NOMO-1 treated with DMSO at 0.1 percent for 48 hours (cell line): Measurements from ENCODE around the gene ZDHHC5.
A peak's percentile ranks its signal among the peaks of the same experiment; 100 is the strongest.

Source experiments
- DNase-seq: peaks from one replicate; lab custom pipeline; 2025; ENCODE audit not compliant: unreplicated experiment; lab: John Stamatoyannopoulos, UW

ZDHHC5 gene

GRCh38 chr11:57727185-57727584 is 59.3 kb downstream of the ZDHHC5 start:
- no peak for DNase-seq

DNA sequence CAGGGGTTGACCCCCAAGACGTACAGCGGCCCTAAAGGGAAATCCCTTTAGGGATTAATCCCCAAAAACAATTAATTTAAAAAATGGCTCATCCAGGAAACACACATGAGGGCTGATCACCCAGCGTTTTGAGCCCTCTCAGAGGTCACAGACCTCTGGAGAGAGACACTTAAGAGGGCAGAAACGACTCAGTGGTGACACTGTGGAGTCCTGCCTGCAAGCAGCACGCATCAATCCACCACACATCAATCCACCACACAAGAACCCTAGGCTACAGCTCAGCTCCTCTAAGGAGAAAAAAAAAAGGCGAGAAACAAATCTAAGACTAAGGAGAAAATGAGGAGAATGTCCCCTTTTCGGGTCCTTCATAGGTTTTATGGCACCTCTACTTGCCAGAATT is 60.9 kb downstream of the ZDHHC5 start:
- DNase-seq = no peak

GRCh38 chr11:57729479-57729878 is 61.6 kb downstream of the ZDHHC5 start:
- no peak for DNase-seq

DNA sequence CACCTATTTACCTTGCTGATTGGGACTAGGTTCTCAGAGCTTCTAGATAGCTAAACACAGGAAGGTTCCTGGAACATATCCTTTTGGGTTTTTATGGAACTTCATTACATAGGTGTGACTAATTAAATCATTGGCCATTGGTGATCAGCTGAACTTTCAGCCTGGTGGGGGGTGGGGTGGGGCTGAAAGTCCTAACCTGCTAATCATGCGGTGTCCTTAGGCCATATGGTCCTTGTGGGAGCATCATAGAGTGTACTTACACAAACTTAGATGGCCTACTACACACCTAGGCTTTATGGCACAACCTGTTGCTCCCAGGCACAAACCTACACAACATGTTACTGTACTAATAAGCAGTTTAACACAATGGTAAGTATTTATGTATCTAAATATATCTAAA is 64.7 kb downstream of the ZDHHC5 start:
- DNase-seq = no peak

DNA sequence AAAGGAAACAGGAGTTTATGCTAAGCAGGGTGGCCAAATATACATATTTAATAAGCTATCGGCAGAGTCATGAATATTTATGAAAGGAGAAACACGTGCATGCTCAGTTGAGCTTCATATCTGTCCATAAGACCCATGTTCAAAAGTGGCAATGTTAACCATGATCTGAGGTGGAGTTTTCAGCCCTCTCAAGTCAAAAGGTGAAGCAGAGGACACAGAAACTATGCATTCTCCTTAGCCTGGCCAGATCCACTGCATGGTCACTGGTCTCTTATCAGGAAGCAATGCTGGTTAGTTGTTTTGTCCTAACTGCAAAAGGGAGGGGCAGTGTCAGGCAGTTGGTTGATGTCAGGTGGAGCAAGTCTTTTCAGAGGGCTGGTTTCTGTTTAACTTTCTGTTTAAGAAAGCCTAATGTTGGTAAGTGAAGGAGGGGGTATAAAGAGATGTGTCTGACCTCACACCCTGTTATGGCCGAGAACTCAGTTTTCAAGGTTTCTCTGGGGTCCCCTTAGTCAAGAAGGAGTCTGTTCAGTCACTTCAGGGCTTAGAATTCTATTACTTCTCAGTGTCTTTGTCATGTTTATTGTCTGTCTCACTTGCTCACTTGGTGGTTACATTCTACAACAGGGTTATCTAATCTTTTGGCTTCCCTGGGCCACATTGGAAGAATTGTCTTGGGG is 67.8 kb downstream of the ZDHHC5 start:
- DNase-seq = no peak

DNA sequence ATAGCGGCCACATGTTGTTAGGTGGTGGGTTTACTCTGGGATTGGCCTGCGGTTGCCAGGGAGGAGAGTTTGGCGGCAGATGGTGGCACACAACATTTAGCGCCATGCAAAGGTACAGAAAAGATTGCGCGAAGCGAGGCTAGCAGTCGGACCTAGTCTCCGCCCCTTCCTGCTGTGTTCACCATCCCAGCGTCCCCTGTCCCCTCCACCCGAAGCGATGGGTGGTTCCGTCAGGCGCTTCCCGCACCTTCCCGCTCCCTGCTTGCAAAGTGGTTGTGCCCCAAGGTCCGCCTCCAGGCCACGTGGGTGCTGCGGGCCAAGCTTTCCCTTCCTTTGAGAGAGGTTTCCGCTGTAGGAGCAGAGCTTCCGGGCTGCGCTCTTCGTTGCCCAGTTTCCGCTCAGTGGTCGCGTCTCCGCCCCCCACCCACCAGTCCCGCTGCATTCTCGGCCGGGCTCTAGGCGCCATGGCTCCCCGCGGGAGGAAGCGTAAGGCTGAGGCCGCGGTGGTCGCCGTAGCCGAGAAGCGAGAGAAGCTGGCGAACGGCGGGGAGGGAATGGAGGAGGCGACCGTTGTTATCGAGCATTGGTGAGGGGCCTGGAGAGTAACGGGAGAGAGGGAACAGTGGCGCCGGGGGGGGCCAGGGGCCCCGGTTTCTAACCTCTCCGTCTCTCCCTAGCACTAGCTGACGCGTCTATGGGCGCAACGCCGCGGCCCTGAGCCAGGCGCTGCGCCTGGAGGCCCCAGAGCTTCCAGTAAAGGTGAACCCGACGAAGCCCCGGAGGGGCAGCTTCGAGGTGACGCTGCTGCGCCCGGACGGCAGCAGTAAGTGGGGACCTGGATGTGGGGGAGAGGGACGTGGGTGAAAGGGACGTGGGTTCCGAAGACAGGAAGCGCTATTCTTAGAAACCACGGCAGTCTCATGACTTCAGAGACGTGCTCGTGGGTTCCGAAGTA is 73.5 kb downstream of the ZDHHC5 start, which contains the start of gene SELENOH:
TSS of gene SELENOH (plus strand) at position 360 of the 955 bp plus-strand sequence. CDS start at position 465, 105 bp downstream.
- DNase-seq = peak; percentile 97

- peak; percentile 12 for DNase-seq
Measured at GRCh38 chr11:57742087-57742452, 74.2 kb downstream of the ZDHHC5 start.

- no peak for DNase-seq
Measured at GRCh38 chr11:57744357-57744756, 76.4 kb downstream of the ZDHHC5 start.

DNA sequence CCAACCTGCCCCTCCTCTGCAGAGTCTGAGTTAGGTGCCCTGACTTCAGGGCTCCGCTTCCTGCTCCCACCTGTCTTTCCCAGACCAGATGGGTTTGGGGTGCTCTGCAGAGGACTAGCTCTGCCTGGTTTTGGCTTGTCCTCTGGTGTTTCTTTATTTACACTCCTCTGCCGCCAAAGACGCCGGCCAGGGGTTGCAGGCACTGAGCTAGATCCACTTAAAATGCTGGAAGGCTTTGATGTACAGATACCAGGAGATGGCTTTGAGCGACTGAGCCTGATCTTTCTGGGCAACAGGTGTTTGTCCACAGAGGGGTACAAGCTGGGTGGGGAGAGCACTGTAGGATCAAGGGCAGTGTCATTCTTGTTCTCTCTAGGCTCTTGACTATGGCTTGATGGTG is 77.3 kb downstream of the ZDHHC5 start:
- DNase-seq = no peak

DNA sequence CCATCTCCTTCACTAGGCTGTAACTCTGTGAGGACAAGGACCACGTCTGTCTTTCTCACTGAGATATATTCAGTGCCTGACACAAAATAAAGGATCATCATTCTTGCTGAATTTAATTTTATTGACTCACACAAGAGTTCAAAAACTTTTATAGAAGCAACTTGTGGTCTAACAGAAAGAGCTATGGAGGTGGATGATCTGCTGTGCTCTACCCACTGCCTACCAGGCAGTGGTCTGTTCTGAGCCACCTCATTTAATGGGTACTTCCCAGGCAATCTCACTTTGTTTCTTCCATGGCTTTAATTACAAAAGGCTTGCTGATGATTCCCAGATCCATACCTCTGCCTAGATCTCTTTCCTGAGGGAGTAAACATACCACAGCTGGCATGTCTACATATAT is 79.0 kb downstream of the ZDHHC5 start:
- no peak for DNase-seq
